NCI-H460 (cell line): Measurements from ENCODE around the gene ITPR1. TPM values are rescaled to one million over a fixed set of nuclear protein-coding genes. Genes with fewer than 3 reads are reported as not detected.

Experiments
- total RNA-seq: library from RNA; depleted of rRNA; stranded (reverse); fragments of >200 nt; shearing (Covaris generic); gene quantifications from 2 replicates; pipeline ENCODE4 v1.2.3, GENCODE V29; 2014; rRNA removed

Gene ITPR1
- total RNA-seq, 1 experiment from 2014 or later, result 44.9 TPM

Other genes with a start within 250 kb of the ITPR1 start
- gene SETMAR, start 190.0 kb upstream of the ITPR1 start, total RNA-seq, result 6.3 and 6.7 TPM in 2 replicates
- 11.8 and 16.9 TPM in 2 replicates for gene SUMF1, start 26.1 kb upstream of the ITPR1 start, total RNA-seq